ENCODE measurements around the gene NVL. TPM values are rescaled to one million over a fixed set of nuclear protein-coding genes. Genes with fewer than 3 reads are reported as not detected.

Gene NVL
- total RNA-seq, 3 donors from 2014 or later, result 16.0 to 46.0 (median 30.8) TPM

- H3K36me3 ChIP-seq, result no peaks in the 10 kb centered on the region
- no peak overlapping the region for H3K27ac ChIP-seq
- no peak for DNase-seq (ENCODE audit: low spot score in 2 of 2)
- intact Hi-C loops (cut with DNase I; ENCODE audit: low total_unique reads), result no loop called here
- H3K4me1 ChIP-seq, result no peaks in the 10 kb centered on the region
- H3K4me3 ChIP-seq, result no peak overlapping the region
- H3K27me3 ChIP-seq, result no peaks in the 10 kb centered on the region
- no peaks in the 10 kb centered on the region for H3K9me3 ChIP-seq
- TF ChIP-seq CTCF (IDR thresholded peaks at IDR 0.05) (no peak), POLR2A (IDR thresholded peaks at IDR 0.05) (no peak), POLR2AphosphoS5 (IDR thresholded peaks at IDR 0.05) (no peak)
Observed at GRCh38 chr1:224274970-224275626, 54.9 kb downstream of the NVL start.

DNA sequence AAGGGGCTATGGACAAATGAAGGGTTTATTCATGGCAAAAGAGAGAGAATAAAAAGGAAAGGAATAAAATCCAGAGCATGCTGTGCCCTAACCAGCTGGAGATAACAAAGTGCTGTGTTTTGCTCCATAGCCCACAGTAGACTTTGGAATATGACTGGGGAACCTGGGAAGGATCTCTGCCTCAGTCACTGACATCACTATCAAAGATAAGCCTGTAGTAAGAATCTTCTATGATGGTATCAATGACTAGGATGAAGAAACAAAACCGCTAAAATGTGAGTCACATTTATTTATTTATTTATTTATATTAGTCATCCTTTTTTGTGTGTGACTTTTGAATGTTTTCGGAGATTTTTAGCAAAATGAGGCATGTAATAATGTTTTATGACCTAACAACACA lies 56.3 kb downstream of the NVL start:
- Histone ChIP-seq H3K9me3 (no peaks in the 10 kb centered on the region), H3K4me1 (no peaks in the 10 kb centered on the region), H3K27me3 (no peaks in the 10 kb centered on the region), H3K4me3 (no peak overlapping the region), H3K27ac (no peak overlapping the region), H3K36me3 (no peaks in the 10 kb centered on the region)
- no peak for DNase-seq (ENCODE audit: low spot score in 2 of 2)
- TF ChIP-seq CTCF (IDR thresholded peaks at IDR 0.05) (no peak), POLR2A (IDR thresholded peaks at IDR 0.05) (no peak), POLR2AphosphoS5 (IDR thresholded peaks at IDR 0.05) (no peak)
- intact Hi-C loops (cut with DNase I; ENCODE audit: low total_unique reads), result no loop called here

GRCh38 chr1:224271106-224271505 lies 58.9 kb downstream of the NVL start:
- TF ChIP-seq POLR2AphosphoS5 (IDR thresholded peaks at IDR 0.05) (no peak), CTCF (IDR thresholded peaks at IDR 0.05) (no peak), POLR2A (IDR thresholded peaks at IDR 0.05) (no peak)
- Histone ChIP-seq H3K27ac (no peak overlapping the region), H3K36me3 (no peaks in the 10 kb centered on the region), H3K9me3 (no peaks in the 10 kb centered on the region), H3K27me3 (no peaks in the 10 kb centered on the region), H3K4me1 (no peaks in the 10 kb centered on the region), H3K4me3 (no peak overlapping the region)
- no peak for DNase-seq (ENCODE audit: low spot score in 2 of 2)
- intact Hi-C loops (cut with DNase I; ENCODE audit: low total_unique reads), result no loop called here

- Histone ChIP-seq H3K4me1 (no peaks in the 10 kb centered on the region), H3K27ac (no peak overlapping the region), H3K36me3 (no peaks in the 10 kb centered on the region), H3K4me3 (no peak overlapping the region), H3K27me3 (no peaks in the 10 kb centered on the region), H3K9me3 (no peaks in the 10 kb centered on the region)
- TF ChIP-seq POLR2A (IDR thresholded peaks at IDR 0.05) (no peak), CTCF (IDR thresholded peaks at IDR 0.05) (no peak), POLR2AphosphoS5 (IDR thresholded peaks at IDR 0.05) (no peak)
- DNase-seq (ENCODE audit: low spot score in 2 of 2), result no peak
- intact Hi-C loops (cut with DNase I; ENCODE audit: low total_unique reads), result no loop called here
Observed at GRCh38 chr1:224267925-224268324, 62.0 kb downstream of the NVL start.

GRCh38 chr1:224266915-224267856 lies 62.8 kb downstream of the NVL start:
- TF ChIP-seq CTCF (IDR thresholded peaks at IDR 0.05) (no peak), POLR2A (IDR thresholded peaks at IDR 0.05) (no peak), POLR2AphosphoS5 (IDR thresholded peaks at IDR 0.05) (no peak)
- H3K9me3 ChIP-seq, result no peaks in the 10 kb centered on the region
- no peaks in the 10 kb centered on the region for H3K4me1 ChIP-seq
- intact Hi-C loops (cut with DNase I; ENCODE audit: low total_unique reads), result no loop called here
- H3K36me3 ChIP-seq, result no peaks in the 10 kb centered on the region
- no peak overlapping the region for H3K4me3 ChIP-seq
- peak overlapping the region in 1 of 2 donors; percentile 45 for H3K27ac ChIP-seq
- DNase-seq (ENCODE audit: low spot score in 2 of 2), result no peak
- no peaks in the 10 kb centered on the region for H3K27me3 ChIP-seq

Data from breast epithelium (tissue), 4 donors.